ENCODE results near the gene ST6GAL1.
A peak's percentile ranks its signal among the peaks of the same experiment; 100 is the strongest.
"Not testable (repeated sequence)": the region's sequence is repeated elsewhere in the genome, so short reads cannot be mapped to it uniquely, and the experiment has no call there.

Gene ST6GAL1

GRCh38 chr3:186973702-186974101, 43.4 kb downstream of the ST6GAL1 start:
- no peak for DNase-seq

DNA sequence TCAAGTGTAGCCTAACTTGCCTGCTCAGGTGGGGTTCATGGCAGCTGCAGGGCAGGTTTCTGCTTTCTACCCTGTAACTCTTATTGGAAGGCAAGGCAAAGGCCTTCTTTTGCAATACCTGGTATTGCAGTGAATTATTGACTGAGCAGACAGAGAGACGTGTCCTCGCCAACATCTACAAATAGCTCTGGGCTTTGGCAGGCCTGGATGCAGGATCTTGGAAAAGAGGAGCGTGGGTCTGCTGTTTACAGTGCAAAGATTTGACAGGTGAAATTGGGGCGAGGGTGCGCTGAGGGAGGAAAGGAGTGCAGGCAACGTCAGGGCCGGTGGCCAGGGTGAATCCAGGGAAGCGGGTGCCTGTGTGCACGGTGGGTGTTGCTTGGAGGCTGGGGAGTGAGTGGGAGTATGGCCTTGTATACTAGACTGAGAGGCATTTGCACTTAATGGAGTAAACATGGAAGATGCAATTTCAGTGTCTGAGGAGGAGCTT, 44.5 kb downstream of the ST6GAL1 start:
- no peak for DNase-seq

DNA sequence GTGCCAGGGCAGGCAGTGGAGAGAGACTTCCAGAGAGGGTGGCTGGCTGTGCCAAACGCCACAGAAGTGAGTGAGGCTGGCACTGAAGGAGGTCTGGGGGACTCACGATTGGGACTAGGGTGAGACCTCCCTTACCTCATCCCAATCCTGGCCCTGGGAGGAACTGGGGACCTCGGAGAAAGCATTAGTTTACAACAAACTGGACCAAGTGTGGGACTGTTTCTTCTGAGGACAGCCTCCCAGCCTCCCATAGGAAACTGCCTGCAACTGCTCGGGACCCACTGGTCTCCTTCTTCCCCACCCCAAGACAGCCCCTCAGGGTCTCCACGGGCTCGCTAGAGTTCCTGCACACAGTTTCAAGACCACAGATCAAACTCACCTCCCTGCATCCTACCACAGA, 45.4 kb downstream of the ST6GAL1 start:
- DNase-seq = no peak

GRCh38 chr3:186976837-186977750, 46.8 kb downstream of the ST6GAL1 start:
- no peak for DNase-seq

DNA sequence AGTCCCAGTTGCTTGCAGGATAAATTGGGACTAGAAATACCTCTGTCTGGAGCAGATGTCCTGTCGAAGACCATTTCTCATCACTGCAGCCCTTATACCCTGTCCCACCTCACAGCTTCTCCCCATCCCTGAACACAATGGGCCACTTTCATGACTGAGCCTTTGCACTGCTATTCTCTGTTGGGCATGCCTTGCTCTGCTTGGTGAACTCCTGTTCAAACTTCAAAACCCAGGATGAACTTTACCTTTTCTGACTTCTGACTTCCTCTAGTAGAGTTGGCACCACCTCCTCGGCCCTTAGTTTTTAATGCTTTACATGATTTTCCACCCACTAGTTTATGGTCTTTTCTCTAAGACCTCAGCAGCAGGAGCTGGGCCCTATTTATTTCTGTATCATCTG, 48.4 kb downstream of the ST6GAL1 start:
- DNase-seq = no peak

DNA sequence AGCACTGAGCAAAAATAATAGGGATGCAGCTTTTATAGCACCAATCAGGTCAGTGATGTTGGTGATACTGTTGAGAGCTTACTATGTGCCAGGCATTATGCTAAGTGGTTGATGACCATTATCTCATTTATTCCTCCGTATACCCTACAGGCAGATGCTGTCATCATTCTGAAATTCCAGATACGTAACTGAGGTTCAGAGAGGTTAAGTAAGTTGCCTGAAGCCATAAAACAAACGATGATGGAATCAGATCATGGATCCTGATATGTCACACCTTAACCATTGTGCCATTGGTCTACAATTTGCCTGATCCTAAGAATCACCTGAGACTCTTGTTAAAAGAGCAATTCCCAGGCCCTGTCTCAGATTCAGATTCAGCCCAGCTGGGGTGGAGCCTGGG, 49.5 kb downstream of the ST6GAL1 start:
- no peak for DNase-seq

- DNase-seq = no peak
Observed at GRCh38 chr3:186980989-186981388, 50.7 kb downstream of the ST6GAL1 start.

- DNase-seq = no peak
Observed at GRCh38 chr3:186983659-186984058, 53.3 kb downstream of the ST6GAL1 start.

- DNase-seq = no peak
Observed at GRCh38 chr3:186984064-186984463, 53.7 kb downstream of the ST6GAL1 start.

DNA sequence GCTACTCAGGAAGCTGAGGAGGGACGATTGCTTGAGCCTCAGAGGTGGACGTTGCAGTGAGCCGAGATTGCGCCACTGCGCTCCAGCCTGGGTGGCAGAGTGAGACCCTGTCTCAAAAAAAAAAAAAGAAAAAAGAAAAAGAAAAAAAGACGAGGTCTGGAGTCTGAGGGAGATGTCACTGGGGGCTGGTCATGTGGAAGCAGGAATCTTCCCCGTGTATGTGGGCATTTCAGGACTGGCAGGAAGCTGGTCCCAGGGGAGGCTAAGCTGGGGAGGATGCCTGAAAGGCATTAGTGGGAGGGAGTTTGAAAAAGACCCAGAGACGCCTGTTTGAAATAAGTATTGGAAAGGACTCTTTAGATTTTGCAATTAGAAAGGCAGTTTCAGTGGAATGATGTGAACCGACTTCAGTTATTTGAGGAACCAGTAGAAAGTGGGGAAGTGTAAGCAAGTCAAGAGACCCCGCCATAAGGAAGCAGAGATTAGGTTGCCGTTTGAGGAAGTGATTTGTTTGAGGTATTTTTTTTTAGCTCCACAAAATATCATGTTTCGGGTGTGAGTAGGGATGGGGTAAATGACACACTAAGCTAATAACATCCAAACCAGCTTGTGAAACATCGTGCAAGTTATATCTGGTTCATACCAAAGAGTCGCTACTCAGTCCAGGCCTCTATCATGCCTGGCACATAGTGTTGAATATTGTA, 55.5 kb downstream of the ST6GAL1 start:
- peak; percentile 83 to 88 for DNase-seq

GRCh38 chr3:186986406-186986805, 56.1 kb downstream of the ST6GAL1 start:
- DNase-seq = no peak

GRCh38 chr3:186986816-186987215, 56.5 kb downstream of the ST6GAL1 start:
- DNase-seq = peak; percentile 17 to 20

GRCh38 chr3:186988806-186989205, 58.5 kb downstream of the ST6GAL1 start:
- DNase-seq = no peak

GRCh38 chr3:186989429-186989828, 59.1 kb downstream of the ST6GAL1 start:
- no peak for DNase-seq

DNA sequence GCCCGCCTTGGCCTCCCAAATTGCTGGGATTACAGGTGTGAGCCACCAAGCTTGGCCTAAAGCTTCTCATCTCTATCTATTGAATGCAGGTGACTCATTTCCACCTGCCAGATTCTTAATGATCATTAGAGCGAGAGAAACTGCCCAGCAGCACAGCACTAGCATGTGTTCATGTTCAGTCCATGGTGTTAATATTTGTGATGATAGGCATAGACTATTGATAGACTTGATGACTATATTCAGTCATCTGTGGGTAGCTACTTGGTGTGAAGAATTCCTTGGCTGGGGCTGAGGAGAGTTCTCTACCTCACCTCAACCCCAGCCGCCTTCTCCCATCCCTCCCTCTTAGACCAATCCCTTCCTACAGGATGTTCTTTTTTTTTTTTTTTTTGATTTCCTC, 60.0 kb downstream of the ST6GAL1 start:
- no peak for DNase-seq

GRCh38 chr3:186990878-186991308, 60.6 kb downstream of the ST6GAL1 start:
- no peak for DNase-seq

GRCh38 chr3:186991470-186991869, 61.1 kb downstream of the ST6GAL1 start:
- no peak for DNase-seq

- not testable (repeated sequence) for DNase-seq
Observed at GRCh38 chr3:186992096-186992495, 61.8 kb downstream of the ST6GAL1 start.

DNA sequence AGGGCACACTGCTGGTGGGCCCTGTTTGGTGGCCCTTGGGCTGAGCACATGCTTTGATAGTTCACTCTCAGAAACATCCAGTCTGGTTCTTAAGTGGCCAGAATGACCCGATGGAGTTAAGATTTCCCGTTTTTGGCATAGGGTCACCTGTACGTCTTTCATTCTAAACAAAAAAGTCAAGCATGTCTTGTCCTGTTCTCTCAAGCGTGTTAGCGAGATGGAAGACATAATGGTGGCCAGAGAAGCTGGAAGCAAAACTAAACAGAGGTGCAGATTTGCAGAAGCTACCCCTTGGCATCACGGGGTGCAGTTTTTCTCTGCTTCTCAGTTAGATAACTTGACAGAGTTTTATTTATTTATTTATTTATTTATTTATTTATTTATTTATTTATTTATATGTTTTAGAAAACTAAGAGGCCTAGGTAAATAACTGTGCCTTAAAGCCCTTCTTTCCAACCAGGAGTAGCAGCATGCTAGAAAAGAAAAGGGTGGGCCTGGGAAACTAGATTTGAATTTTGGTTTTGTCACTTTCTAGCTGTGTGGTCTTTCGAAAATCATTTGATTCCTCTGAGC, 63.0 kb downstream of the ST6GAL1 start:
- DNase-seq = no peak

- DNase-seq = no peak
Observed at GRCh38 chr3:186994000-186994955, 64.0 kb downstream of the ST6GAL1 start.

DNA sequence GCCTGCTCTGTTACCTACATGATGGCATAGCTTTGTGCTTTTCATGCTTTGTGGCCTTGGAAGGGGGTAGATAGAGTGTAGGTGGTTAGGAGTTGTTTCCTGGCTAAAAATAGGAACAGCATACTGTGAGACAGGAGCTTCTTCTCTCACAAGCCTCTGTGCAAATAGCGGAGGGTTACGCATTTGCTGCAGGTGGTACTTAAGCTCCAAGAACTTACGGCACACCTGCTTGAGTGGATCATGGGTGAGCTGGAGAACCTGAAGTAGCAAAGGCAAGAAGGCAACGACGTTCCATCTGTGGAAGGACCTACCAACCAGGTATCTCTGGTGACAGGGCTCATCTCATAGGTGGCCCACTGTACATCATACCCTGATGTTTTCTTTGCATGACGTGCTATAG, 66.0 kb downstream of the ST6GAL1 start:
- no peak for DNase-seq

DNA sequence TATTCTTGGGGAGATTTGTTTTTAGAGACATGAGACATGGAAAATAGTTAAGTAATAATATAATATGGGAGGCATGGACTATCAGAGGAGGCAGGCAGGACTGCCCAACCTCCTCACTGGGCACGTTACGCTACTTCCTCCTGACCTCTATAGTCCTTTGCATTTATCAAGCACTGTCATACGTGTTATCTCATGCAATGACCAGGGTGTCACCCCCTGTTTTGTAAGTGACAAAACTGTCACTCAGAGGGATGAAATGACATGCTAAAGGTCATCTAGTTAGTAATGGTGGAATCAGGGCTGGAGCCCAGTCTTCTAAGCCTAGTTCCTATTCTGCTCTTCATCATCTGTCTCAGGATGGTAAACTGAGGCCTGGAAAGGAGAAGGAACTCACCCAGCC, 66.7 kb downstream of the ST6GAL1 start:
- no peak for DNase-seq

Measured in AML-193 (cell line).